ENCODE data around the gene VAV3.

VAV3 gene

DNA sequence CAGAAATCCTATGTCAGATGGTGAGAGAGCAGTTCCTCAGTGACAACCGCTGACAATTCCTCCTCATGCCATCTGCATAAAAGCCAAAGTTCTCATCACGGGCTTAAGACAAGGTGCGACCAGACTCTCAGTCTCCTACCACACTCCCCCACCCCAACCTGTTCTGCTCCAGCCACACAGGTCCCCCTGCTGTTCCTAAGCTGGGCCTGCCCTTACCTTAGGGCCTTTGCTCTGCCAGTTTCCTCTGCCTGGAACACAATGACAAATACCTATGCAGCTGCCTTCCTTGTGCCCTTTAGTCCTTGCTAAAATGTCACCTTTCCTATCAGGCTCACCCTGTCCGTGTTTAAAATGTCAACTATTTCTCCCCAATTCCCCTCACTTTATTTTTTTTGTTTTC, 441.9 kb downstream of the VAV3 start:
- DNase-seq, result no peak
